Body of pancreas (tissue), 4 donors: ENCODE results near the gene TBC1D10B.
"Not testable (repeated sequence)": the region's sequence is repeated elsewhere in the genome, so short reads cannot be mapped to it uniquely, and the experiment has no call there.

Experiments
- POLR2A ChIP-seq, 3 donors: fragments of 450-650 bp; IDR thresholded peaks; one replicate each; pipeline ENCODE4 v1.6.1; 2016; ENCODE audit warnings: antibody characterized with exemption in 3 of 3, mild to moderate bottlenecking in 2 of 3
- TF ChIP-seq, protein P1 (sequence below), 7 experiments: fragments of 450-650 bp in 4 of 7; fragments of 200-600 bp in 3 of 7; sonication (generic) in 3 of 7; IDR thresholded peaks; one replicate each; pipeline ENCODE4 v1.5.1; 2016 to 2019; ENCODE audit warnings: antibody characterized with exemption in 7 of 7

DNA sequence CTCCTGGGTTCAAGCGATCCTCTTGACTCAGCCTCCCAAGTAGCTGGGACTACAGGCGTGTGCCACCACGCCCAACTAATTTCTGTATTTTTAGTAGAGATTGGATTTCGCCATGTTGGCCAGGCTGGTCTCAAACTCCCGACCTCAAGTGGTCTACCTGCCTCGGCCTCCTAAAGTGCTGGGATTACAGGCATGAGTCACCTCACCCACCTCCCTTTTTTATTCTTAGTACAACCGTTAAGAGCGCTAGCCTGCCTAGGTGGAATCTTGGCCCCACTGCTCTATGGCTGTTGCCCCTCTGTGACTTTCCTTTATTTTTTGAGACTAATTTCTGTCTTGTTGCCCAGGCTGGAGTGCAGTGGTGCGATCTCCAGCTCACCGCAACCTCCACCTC, 32.3 kb downstream of the TBC1D10B start:
- TF ChIP-seq, protein P1, sequence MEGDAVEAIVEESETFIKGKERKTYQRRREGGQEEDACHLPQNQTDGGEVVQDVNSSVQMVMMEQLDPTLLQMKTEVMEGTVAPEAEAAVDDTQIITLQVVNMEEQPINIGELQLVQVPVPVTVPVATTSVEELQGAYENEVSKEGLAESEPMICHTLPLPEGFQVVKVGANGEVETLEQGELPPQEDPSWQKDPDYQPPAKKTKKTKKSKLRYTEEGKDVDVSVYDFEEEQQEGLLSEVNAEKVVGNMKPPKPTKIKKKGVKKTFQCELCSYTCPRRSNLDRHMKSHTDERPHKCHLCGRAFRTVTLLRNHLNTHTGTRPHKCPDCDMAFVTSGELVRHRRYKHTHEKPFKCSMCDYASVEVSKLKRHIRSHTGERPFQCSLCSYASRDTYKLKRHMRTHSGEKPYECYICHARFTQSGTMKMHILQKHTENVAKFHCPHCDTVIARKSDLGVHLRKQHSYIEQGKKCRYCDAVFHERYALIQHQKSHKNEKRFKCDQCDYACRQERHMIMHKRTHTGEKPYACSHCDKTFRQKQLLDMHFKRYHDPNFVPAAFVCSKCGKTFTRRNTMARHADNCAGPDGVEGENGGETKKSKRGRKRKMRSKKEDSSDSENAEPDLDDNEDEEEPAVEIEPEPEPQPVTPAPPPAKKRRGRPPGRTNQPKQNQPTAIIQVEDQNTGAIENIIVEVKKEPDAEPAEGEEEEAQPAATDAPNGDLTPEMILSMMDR (IDR thresholded peaks at IDR 0.05), result not testable (repeated sequence)
- TF ChIP-seq POLR2A (IDR thresholded peaks at IDR 0.05), result not testable (repeated sequence)
